ENCODE data around the gene FAIM2. TPM values are rescaled to one million over a fixed set of nuclear protein-coding genes. Genes with fewer than 3 reads are reported as not detected.

FAIM2 gene
- total and polyA plus RNA-seq, 9 donors, result under 0.01 to 19.3 (median 2.4) TPM

- no peaks in the 10 kb centered on the region for H3K9me3 ChIP-seq
- TF ChIP-seq EP300 (IDR thresholded peaks at IDR 0.05) (no peak), POLR2A (IDR thresholded peaks at IDR 0.05) (no peak), CTCF (IDR thresholded peaks at IDR 0.05) (no peak)
- 91 to 95% (median 92%) methylated on average over 9 of the region's 9 CpGs for WGBS, 3 donors
- H3K27ac ChIP-seq, result no peak overlapping the region
- H3K4me3 ChIP-seq, result no peak overlapping the region
- DNase-seq, result peak in 2 of 5 donors; percentile 8 to 25
- no peaks in the 10 kb centered on the region for H3K27me3 ChIP-seq
- no peaks in the 10 kb centered on the region for H3K4me1 ChIP-seq (ENCODE audit: insufficient read depth)
- intact Hi-C loops (cut with DNase I), result no loop called here
- no peaks in the 10 kb centered on the region for H3K36me3 ChIP-seq
These were observed 28.5 kb downstream of the FAIM2 start for GRCh38 chr12:49875115-49875720.

- no peak for TF ChIP-seq POLR2A (IDR thresholded peaks at IDR 0.05)
- TF ChIP-seq EP300 (IDR thresholded peaks at IDR 0.05), result no peak
- TF ChIP-seq CTCF (IDR thresholded peaks at IDR 0.05), result no peak
- H3K9me3 ChIP-seq, result no peaks in the 10 kb centered on the region
- 80 to 85% (median 82%) methylated on average over 12 of the region's 12 CpGs for WGBS, 3 donors
- H3K4me1 ChIP-seq (ENCODE audit: insufficient read depth), result peaks cover 8% of the 10 kb centered on the region
- H3K4me3 ChIP-seq, result no peak overlapping the region
- H3K27ac ChIP-seq, result no peak overlapping the region
- intact Hi-C loops (cut with DNase I), result no loop called here
- DNase-seq, result peak in 2 of 5 donors; percentile 8 to 24
- no peaks in the 10 kb centered on the region for H3K36me3 ChIP-seq
- H3K27me3 ChIP-seq, result no peaks in the 10 kb centered on the region
These were observed 29.4 kb downstream of the FAIM2 start for GRCh38 chr12:49874142-49874897.

GRCh38 chr12:49873361-49873934, 30.3 kb downstream of the FAIM2 start:
- no peak overlapping the region for H3K27ac ChIP-seq
- DNase-seq, result peak in 1 of 5 donors; percentile 22

More at GRCh38 chr12:49873361-49873934, 30.3 kb downstream of the FAIM2 start:
- Histone ChIP-seq H3K4me3 (no peak overlapping the region), H3K27me3 (no peaks in the 10 kb centered on the region), H3K4me1 (ENCODE audit: insufficient read depth) (peaks cover 16% of the 10 kb centered on the region), H3K9me3 (no peaks in the 10 kb centered on the region), H3K36me3 (no peaks in the 10 kb centered on the region)
- WGBS, 3 donors, result 77 to 85% (median 78%) methylated on average over 3 of the region's 3 CpGs
- intact Hi-C loops (cut with DNase I), result no loop called here
- TF ChIP-seq EP300 (IDR thresholded peaks at IDR 0.05) (no peak), POLR2A (IDR thresholded peaks at IDR 0.05) (no peak), CTCF (IDR thresholded peaks at IDR 0.05) (no peak)
